ENCODE results near the gene GATA2. TPM values are rescaled to one million over a fixed set of nuclear protein-coding genes. Genes with fewer than 3 reads are reported as not detected.

Gene GATA2
- total and polyA plus RNA-seq, 2 donors: 19.2 to 25.7 TPM

GRCh38 chr3:128442949-128443348 is 50.1 kb downstream of the GATA2 start:
- Histone ChIP-seq H3K36me3 (ENCODE audit: insufficient read depth) (no peaks in the 10 kb centered on the region), H3K27ac (ENCODE audit: low read depth) (no peak overlapping the region), H3K4me3 (ENCODE audit: low read depth, low read length) (no peak overlapping the region), H3K4me1 (ENCODE audit: insufficient read depth) (no peaks in the 10 kb centered on the region)
- 83% methylated on average over 6 of the region's 6 CpGs for WGBS
- DNase-seq (ENCODE audit: extremely low spot score): no peak

- Histone ChIP-seq H3K4me3 (ENCODE audit: low read depth, low read length) (no peak overlapping the region), H3K27ac (ENCODE audit: low read depth) (no peak overlapping the region), H3K4me1 (ENCODE audit: insufficient read depth) (no peaks in the 10 kb centered on the region), H3K36me3 (ENCODE audit: insufficient read depth) (no peaks in the 10 kb centered on the region)
- DNase-seq (ENCODE audit: extremely low spot score): no peak
- 85% methylated on average over 7 of the region's 7 CpGs for WGBS
Measured at GRCh38 chr3:128442070-128442469, 50.9 kb downstream of the GATA2 start.

GRCh38 chr3:128439226-128439625 is 53.8 kb downstream of the GATA2 start:
- no peaks in the 10 kb centered on the region for H3K4me1 ChIP-seq (ENCODE audit: insufficient read depth)
- no peak overlapping the region for H3K27ac ChIP-seq (ENCODE audit: low read depth)
- DNase-seq (ENCODE audit: extremely low spot score): no peak
- WGBS: 67% methylated on average over 3 of the region's 3 CpGs
- H3K4me3 ChIP-seq (ENCODE audit: low read depth, low read length): no peak overlapping the region
- H3K36me3 ChIP-seq (ENCODE audit: insufficient read depth): no peaks in the 10 kb centered on the region

GRCh38 chr3:128438488-128439072 is 54.4 kb downstream of the GATA2 start:
- no peak for DNase-seq (ENCODE audit: extremely low spot score)
- no peak overlapping the region for H3K4me3 ChIP-seq (ENCODE audit: low read depth, low read length)
- 69% methylated on average over 6 of the region's 6 CpGs for WGBS
- H3K36me3 ChIP-seq (ENCODE audit: insufficient read depth): no peaks in the 10 kb centered on the region
- H3K27ac ChIP-seq (ENCODE audit: low read depth): no peak overlapping the region
- H3K4me1 ChIP-seq (ENCODE audit: insufficient read depth): no peaks in the 10 kb centered on the region

- DNase-seq (ENCODE audit: extremely low spot score): no peak
- H3K27ac ChIP-seq (ENCODE audit: low read depth): no peak overlapping the region
- 79% methylated on average over 3 of the region's 3 CpGs for WGBS
- no peaks in the 10 kb centered on the region for H3K4me1 ChIP-seq (ENCODE audit: insufficient read depth)
- no peaks in the 10 kb centered on the region for H3K36me3 ChIP-seq (ENCODE audit: insufficient read depth)
- no peak overlapping the region for H3K4me3 ChIP-seq (ENCODE audit: low read depth, low read length)
Measured at GRCh38 chr3:128436214-128436613, 56.8 kb downstream of the GATA2 start.

GRCh38 chr3:128435561-128435960 is 57.4 kb downstream of the GATA2 start:
- Histone ChIP-seq H3K36me3 (ENCODE audit: insufficient read depth) (no peaks in the 10 kb centered on the region), H3K4me1 (ENCODE audit: insufficient read depth) (no peaks in the 10 kb centered on the region), H3K4me3 (ENCODE audit: low read depth, low read length) (no peak overlapping the region), H3K27ac (ENCODE audit: low read depth) (no peak overlapping the region)
- 80% methylated on average over 5 of the region's 5 CpGs for WGBS
- no peak for DNase-seq (ENCODE audit: extremely low spot score)

GRCh38 chr3:128435058-128435457 is 57.9 kb downstream of the GATA2 start:
- no peak overlapping the region for H3K4me3 ChIP-seq (ENCODE audit: low read depth, low read length)
- no peaks in the 10 kb centered on the region for H3K36me3 ChIP-seq (ENCODE audit: insufficient read depth)
- no peak overlapping the region for H3K27ac ChIP-seq (ENCODE audit: low read depth)
- WGBS: 83% methylated on average over 6 of the region's 6 CpGs
- H3K4me1 ChIP-seq (ENCODE audit: insufficient read depth): no peaks in the 10 kb centered on the region
- DNase-seq (ENCODE audit: extremely low spot score): no peak

- H3K36me3 ChIP-seq (ENCODE audit: insufficient read depth): no peaks in the 10 kb centered on the region
- no peak overlapping the region for H3K27ac ChIP-seq (ENCODE audit: low read depth)
- WGBS: 95% methylated on average over 2 of the region's 2 CpGs
- no peak overlapping the region for H3K4me3 ChIP-seq (ENCODE audit: low read depth, low read length)
- H3K4me1 ChIP-seq (ENCODE audit: insufficient read depth): no peaks in the 10 kb centered on the region
- no peak for DNase-seq (ENCODE audit: extremely low spot score)
Measured at GRCh38 chr3:128434524-128434923, 58.5 kb downstream of the GATA2 start.

GRCh38 chr3:128433837-128434165 is 59.2 kb downstream of the GATA2 start:
- Histone ChIP-seq H3K36me3 (ENCODE audit: insufficient read depth) (no peaks in the 10 kb centered on the region), H3K4me3 (ENCODE audit: low read depth, low read length) (no peak overlapping the region), H3K4me1 (ENCODE audit: insufficient read depth) (no peaks in the 10 kb centered on the region), H3K27ac (ENCODE audit: low read depth) (no peak overlapping the region)
- WGBS: 60% methylated on average over 2 of the region's 2 CpGs
- DNase-seq (ENCODE audit: extremely low spot score): no peak

- Histone ChIP-seq H3K36me3 (ENCODE audit: insufficient read depth) (no peaks in the 10 kb centered on the region), H3K27ac (ENCODE audit: low read depth) (peak overlapping the region; percentile 35), H3K4me1 (ENCODE audit: insufficient read depth) (peaks cover 2% of the 10 kb centered on the region), H3K4me3 (ENCODE audit: low read depth, low read length) (peak overlapping the region; percentile 27)
- no peak for DNase-seq (ENCODE audit: extremely low spot score)
- 15% methylated on average over 53 of the region's 53 CpGs for WGBS
Measured at GRCh38 chr3:128432971-128433836, 59.8 kb downstream of the GATA2 start.

GRCh38 chr3:128432301-128432970 is 60.6 kb downstream of the GATA2 start:
- Histone ChIP-seq H3K4me3 (ENCODE audit: low read depth, low read length) (peak overlapping the region; percentile 27), H3K27ac (ENCODE audit: low read depth) (no peak overlapping the region), H3K4me1 (ENCODE audit: insufficient read depth) (peaks cover 2% of the 10 kb centered on the region), H3K36me3 (ENCODE audit: insufficient read depth) (no peaks in the 10 kb centered on the region)
- WGBS: 11% methylated on average over 43 of the region's 43 CpGs
- no peak for DNase-seq (ENCODE audit: extremely low spot score)

- no peaks in the 10 kb centered on the region for H3K36me3 ChIP-seq (ENCODE audit: insufficient read depth)
- 71% methylated on average over 13 of the region's 13 CpGs for WGBS
- no peak overlapping the region for H3K4me3 ChIP-seq (ENCODE audit: low read depth, low read length)
- no peak overlapping the region for H3K27ac ChIP-seq (ENCODE audit: low read depth)
- no peak for DNase-seq (ENCODE audit: extremely low spot score)
- H3K4me1 ChIP-seq (ENCODE audit: insufficient read depth): peaks cover 2% of the 10 kb centered on the region
Measured at GRCh38 chr3:128431803-128432300, 61.1 kb downstream of the GATA2 start.

- DNase-seq (ENCODE audit: extremely low spot score): no peak
Measured at GRCh38 chr3:128430731-128431130, 62.3 kb downstream of the GATA2 start.

GRCh38 chr3:128430301-128430700 is 62.7 kb downstream of the GATA2 start:
- 82% methylated on average over 10 of the region's 10 CpGs for WGBS
- H3K27ac ChIP-seq (ENCODE audit: low read depth): no peak overlapping the region
- H3K4me3 ChIP-seq (ENCODE audit: low read depth, low read length): no peak overlapping the region
- no peak for DNase-seq (ENCODE audit: extremely low spot score)
- peaks cover 2% of the 10 kb centered on the region for H3K4me1 ChIP-seq (ENCODE audit: insufficient read depth)
- H3K36me3 ChIP-seq (ENCODE audit: insufficient read depth): no peaks in the 10 kb centered on the region

More at GRCh38 chr3:128430731-128431130, 62.3 kb downstream of the GATA2 start:
- Histone ChIP-seq H3K27ac (ENCODE audit: low read depth) (no peak overlapping the region), H3K4me3 (ENCODE audit: low read depth, low read length) (no peak overlapping the region), H3K4me1 (ENCODE audit: insufficient read depth) (peaks cover 2% of the 10 kb centered on the region), H3K36me3 (ENCODE audit: insufficient read depth) (no peaks in the 10 kb centered on the region)
- 71% methylated on average over 8 of the region's 8 CpGs for WGBS
